CD4-positive, CD25-positive, alpha-beta regulatory T cell (primary cell): Measurements from ENCODE around the gene KCND1. TPM values are rescaled to one million over a fixed set of nuclear protein-coding genes. Genes with fewer than 3 reads are reported as not detected.

Source experiments
- ATAC-seq, 2 donors: fragments of 150-1000 bp; cut with Tn5 transposase; one replicate each; pipeline ENCODE4 v1.10.0; 2021; ENCODE audit warnings: low read depth in 2 of 2, moderate number of reproducible peaks in 2 of 2, moderate library complexity in 1 of 2
- DNase-seq, 3 donors: peaks; one replicate each; pipeline versions ENCODE4 v3.0.0 to v3.0.0-alpha.2; 2012 to 2022; ENCODE audit warnings: mixed read lengths in 1 of 3
- H3K27ac ChIP-seq: one replicate; pipeline ENCODE4 v1.7.0; 2013; ENCODE audit warnings: mild to moderate bottlenecking, low read length; ENCODE audit not compliant: insufficient read depth, poor library complexity, severe bottlenecking
- H3K27me3 ChIP-seq: one replicate; pipeline ENCODE4 v1.7.0; 2013; ENCODE audit warnings: low read length; ENCODE audit not compliant: control insufficient read depth, insufficient read depth
- H3K36me3 ChIP-seq: one replicate; pipeline ENCODE4 v1.7.0; 2013; ENCODE audit warnings: mild to moderate bottlenecking, low read length, moderate library complexity; ENCODE audit not compliant: control insufficient read depth, insufficient read depth
- H3K4me1 ChIP-seq: 2 replicates; pipeline ENCODE4 v1.7.0; 2013; ENCODE audit warnings: mild to moderate bottlenecking, low read length; ENCODE audit not compliant: insufficient read depth, control insufficient read depth, poor library complexity, severe bottlenecking
- H3K4me3 ChIP-seq: one replicate; pipeline ENCODE4 v1.7.0; 2013; ENCODE audit warnings: low read depth, mild to moderate bottlenecking, low read length, moderate library complexity
- H3K9me3 ChIP-seq, 2 experiments: 1 replicate in 1 of 2; 2 replicates in 1 of 2; pipeline ENCODE4 v1.7.0; 2013; ENCODE audit warnings: low read length in 2 of 2, mild to moderate bottlenecking in 1 of 2, moderate library complexity in 1 of 2; ENCODE audit not compliant: control insufficient read depth in 2 of 2
- H3K27ac Mint-ChIP-seq, 3 donors: one replicate each; pipeline ENCODE4 v1.8.0; 2020 to 2022; ENCODE audit warnings: mild to moderate bottlenecking in 3 of 3, mixed read lengths in 3 of 3, moderate library complexity in 2 of 3
- H3K27me3 Mint-ChIP-seq: one replicate; pipeline ENCODE4 v1.8.0; 2022; ENCODE audit warnings: mild to moderate bottlenecking, mixed read lengths
- H3K36me3 Mint-ChIP-seq: one replicate; pipeline ENCODE4 v1.8.0; 2020; ENCODE audit warnings: mixed read lengths
- H3K4me1 Mint-ChIP-seq, 4 donors: one replicate each; pipeline ENCODE4 v1.8.0; 2020 to 2022; ENCODE audit warnings: mixed read lengths in 4 of 4, mild to moderate bottlenecking in 1 of 4
- H3K4me3 Mint-ChIP-seq, 4 donors: one replicate each; pipeline ENCODE4 v1.8.0; 2020 to 2022; ENCODE audit warnings: mild to moderate bottlenecking in 4 of 4, mixed read lengths in 4 of 4, moderate library complexity in 3 of 4
- H3K9me3 Mint-ChIP-seq, 7 donors: one replicate each; pipeline ENCODE4 v1.8.0; 2020 to 2022; ENCODE audit warnings: mixed read lengths in 7 of 7, mild to moderate bottlenecking in 3 of 7, moderate library complexity in 2 of 7
- polyA plus RNA-seq, 4 donors: library from polyadenylated mRNA; unstranded; fragments of 300-500 nt; fragmentation: Illumina TruSeq; gene quantifications; one replicate each; pipeline ENCODE4 v1.2.3, GENCODE V29; 2021
- total RNA-seq: library from RNA; stranded (reverse); gene quantifications from one replicate; pipeline ENCODE4 v1.2.3, GENCODE V29; 2022

The KCND1 gene
- total and polyA plus RNA-seq, 5 donors from 2014 or later = 0.05 to 2.3 (median 0.09) TPM

DNA sequence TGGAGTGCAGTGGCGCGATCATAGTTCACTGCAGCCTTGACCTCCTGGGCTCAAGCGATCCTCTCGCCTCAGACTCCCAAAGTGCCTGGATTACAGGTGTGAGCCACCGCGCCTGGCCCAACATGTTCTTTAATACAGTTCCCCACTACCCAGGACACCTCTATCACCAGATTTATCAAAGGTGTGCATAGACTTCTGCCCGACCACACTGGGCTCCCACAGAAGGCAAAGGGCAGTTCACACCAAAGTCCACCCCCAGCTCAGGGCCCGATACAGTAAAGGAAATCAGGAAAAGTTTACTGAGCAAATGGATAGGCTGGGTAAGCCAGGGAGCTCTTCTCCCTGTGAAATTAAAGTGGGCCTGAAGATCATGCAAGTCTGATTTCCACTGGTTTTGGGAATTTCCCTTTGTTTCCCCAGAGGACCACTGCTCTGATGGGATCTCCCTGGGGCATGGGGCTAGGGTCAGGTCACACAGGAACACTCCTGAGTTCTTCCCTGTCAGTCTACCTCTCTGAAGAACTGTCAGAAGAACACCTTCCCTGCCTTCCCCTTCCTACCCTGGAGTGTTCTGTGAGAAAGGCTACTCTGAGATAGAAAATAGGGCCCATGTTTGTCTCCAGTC is 35.1 kb downstream of the KCND1 start:
- Histone ChIP-seq H3K36me3 (peaks cover 10% of the 10 kb centered on the region), H3K4me1 (peaks cover 81% of the 10 kb centered on the region), H3K4me3 (peak overlapping the region; percentile 41), H3K27me3 (no peaks in the 10 kb centered on the region), H3K9me3 (no peaks in the 10 kb centered on the region), H3K27ac (peak overlapping the region; percentile 99)
- H3K4me1 Mint-ChIP-seq = peaks cover 27 to 83% (median 53%) of the 10 kb centered on the region in 4 donors
- H3K9me3 Mint-ChIP-seq = no peaks in the 10 kb centered on the region
- H3K4me3 Mint-ChIP-seq = peak overlapping the region; percentile 80 to 93 (median 88)
- peak overlapping the region; percentile 96 to 98 (median 96) for H3K27ac Mint-ChIP-seq
- no peak for ATAC-seq
- H3K27me3 Mint-ChIP-seq = no peaks in the 10 kb centered on the region
- peaks cover 18% of the 10 kb centered on the region for H3K36me3 Mint-ChIP-seq
- DNase-seq = no peak

DNA sequence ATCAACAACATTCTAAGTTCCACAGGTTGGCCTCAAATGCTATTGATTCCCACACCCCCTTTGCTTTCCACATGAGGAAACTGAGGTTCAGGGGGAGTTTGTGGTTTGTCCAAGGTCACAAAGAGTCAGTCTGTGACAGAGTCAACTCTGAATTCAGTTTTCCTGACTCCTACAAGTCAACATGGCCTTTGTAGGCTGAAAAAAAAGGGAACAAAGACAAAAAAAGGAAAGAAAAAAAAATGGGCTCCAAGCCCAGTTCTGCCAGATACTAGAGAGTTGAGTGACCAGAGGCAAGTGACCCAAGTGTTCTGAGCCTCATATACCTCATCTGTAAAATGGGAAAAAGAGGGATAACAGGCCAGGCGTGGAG is 36.4 kb downstream of the KCND1 start:
- Histone ChIP-seq H3K27me3 (no peaks in the 10 kb centered on the region), H3K36me3 (peaks cover 14% of the 10 kb centered on the region), H3K27ac (peak overlapping the region; percentile 99), H3K4me1 (peaks cover 70% of the 10 kb centered on the region), H3K4me3 (no peak overlapping the region), H3K9me3 (no peaks in the 10 kb centered on the region)
- Mint-ChIP-seq H3K9me3 (no peaks in the 10 kb centered on the region), H3K4me1 (peaks cover 26 to 76% (median 54%) of the 10 kb centered on the region in 4 donors), H3K27ac (peak overlapping the region; percentile 83 to 98 (median 95)), H3K27me3 (no peaks in the 10 kb centered on the region), H3K36me3 (peaks cover 23% of the 10 kb centered on the region), H3K4me3 (peak overlapping the region in 3 of 4 donors; percentile 38 to 85 (median 73))
- DNase-seq (no peak), ATAC-seq (no peak)

DNA sequence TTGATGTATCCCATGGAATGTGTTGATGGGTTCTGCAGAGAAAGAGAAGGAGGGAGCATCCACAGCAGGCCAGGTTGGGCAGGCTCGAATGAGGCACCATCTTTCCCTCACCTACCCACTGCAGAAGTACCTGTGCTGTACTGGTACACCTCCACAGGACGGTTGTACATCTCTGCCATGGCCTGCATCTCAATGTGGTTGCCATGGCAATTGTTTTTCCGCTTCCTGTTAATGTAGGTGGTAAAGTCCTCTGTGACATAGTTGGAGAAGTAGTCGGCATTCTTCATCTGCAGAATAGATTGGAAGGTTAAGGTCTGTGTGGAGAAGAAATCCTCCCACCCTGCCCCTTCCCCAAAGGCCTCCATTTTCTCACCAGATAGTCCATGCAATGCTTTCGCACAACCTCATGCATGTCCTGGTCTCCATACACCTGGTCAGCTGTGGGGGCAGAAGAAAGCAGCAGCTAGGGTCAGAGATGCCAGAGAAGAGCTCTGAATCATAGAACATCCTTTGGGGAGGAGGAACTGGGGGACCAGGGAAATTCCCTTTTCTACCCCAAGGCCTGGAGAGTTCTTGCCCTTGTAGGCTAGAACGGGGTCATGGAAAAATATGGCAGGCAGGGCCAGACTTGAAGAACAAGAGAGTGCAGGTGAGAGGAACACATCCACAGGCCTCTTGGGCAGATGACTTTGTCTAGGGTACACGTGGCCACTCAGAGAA is 36.9 kb downstream of the KCND1 start:
- ATAC-seq (peak; percentile 19 to 29), DNase-seq (peak; percentile 46 to 76 (median 73))
- Histone ChIP-seq H3K9me3 (no peaks in the 10 kb centered on the region), H3K4me1 (peaks cover 64% of the 10 kb centered on the region), H3K4me3 (peak overlapping the region; percentile 40), H3K36me3 (peaks cover 16% of the 10 kb centered on the region), H3K27me3 (no peaks in the 10 kb centered on the region), H3K27ac (peak overlapping the region; percentile 99)
- Mint-ChIP-seq H3K27ac (peak overlapping the region; percentile 83 to 98 (median 95)), H3K4me3 (peak overlapping the region; percentile 69 to 85 (median 72)), H3K36me3 (peaks cover 26% of the 10 kb centered on the region), H3K9me3 (peaks cover 0 to under 1% (median 0%) of the 10 kb centered on the region in 7 donors), H3K27me3 (no peaks in the 10 kb centered on the region), H3K4me1 (peaks cover 29 to 73% (median 54%) of the 10 kb centered on the region in 4 donors)

DNA sequence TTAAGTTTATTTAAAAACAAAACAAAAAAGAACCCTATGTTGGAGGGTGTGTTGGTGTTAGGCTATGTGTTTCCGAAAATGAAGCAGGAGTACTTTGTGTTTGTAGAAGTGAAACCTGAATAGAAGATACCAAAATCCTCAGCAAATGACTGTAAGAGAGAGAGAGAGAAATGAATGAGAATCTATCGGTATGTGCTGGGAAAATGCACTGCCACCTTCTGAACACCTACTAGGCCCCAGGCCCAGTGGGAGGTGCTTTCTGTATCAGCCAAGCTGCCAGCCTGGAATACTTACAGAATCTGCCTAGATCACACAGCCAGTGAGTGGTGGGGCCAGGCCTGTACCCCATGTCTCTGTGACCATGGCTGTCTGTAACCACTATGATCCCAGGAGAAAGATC is 37.9 kb downstream of the KCND1 start:
- Histone ChIP-seq H3K27me3 (no peaks in the 10 kb centered on the region), H3K4me3 (no peak overlapping the region), H3K9me3 (no peaks in the 10 kb centered on the region), H3K27ac (peak overlapping the region; percentile 99), H3K4me1 (peaks cover 54% of the 10 kb centered on the region), H3K36me3 (peaks cover 16% of the 10 kb centered on the region)
- peaks cover 26% of the 10 kb centered on the region for H3K36me3 Mint-ChIP-seq
- DNase-seq (peak in 1 of 3 donors; percentile 13), ATAC-seq (no peak)
- H3K9me3 Mint-ChIP-seq = peaks cover 0 to 2% (median 0%) of the 10 kb centered on the region in 7 donors
- H3K27me3 Mint-ChIP-seq = no peaks in the 10 kb centered on the region
- peak overlapping the region; percentile 91 to 98 (median 95) for H3K27ac Mint-ChIP-seq
- H3K4me3 Mint-ChIP-seq = peak overlapping the region in 3 of 4 donors; percentile 19 to 85 (median 43)
- H3K4me1 Mint-ChIP-seq = peaks cover 26 to 63% (median 45%) of the 10 kb centered on the region in 4 donors

DNA sequence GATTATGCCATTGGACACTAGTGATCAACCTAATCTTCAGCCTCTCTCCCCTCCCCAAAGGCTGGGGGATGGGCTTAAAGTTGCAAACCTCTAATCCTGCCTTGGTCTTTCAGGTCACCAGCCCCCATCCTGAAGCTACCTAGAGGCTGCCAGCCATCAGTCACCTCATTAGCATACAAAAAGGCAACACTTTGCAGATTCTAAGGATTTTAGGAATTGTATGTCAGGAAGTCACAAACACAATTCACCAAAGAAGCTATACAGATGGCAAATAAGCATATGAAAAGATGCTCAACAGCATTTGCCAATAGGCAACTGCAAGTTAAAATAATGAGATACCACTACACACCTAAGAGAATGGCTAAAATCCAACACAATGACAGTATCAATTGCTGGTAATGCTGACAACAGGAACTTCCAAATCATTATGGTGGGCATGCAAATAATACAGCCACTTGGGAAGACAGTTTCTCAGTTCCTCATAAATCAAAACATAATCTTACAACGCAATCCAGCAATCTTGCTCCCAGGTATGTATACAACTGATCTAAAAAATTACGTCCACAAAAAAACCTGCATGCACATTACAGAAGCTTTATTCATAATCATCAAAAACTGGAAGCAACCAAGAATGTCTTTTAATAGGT is 43.8 kb downstream of the KCND1 start:
- H3K4me3 Mint-ChIP-seq = no peak overlapping the region
- H3K4me1 Mint-ChIP-seq = peaks cover 4 to 49% (median 16%) of the 10 kb centered on the region in 4 donors
- peaks cover 24% of the 10 kb centered on the region for H3K36me3 ChIP-seq
- no peak overlapping the region for H3K27ac ChIP-seq
- H3K4me3 ChIP-seq = no peak overlapping the region
- ATAC-seq (no peak), DNase-seq (no peak)
- H3K27ac Mint-ChIP-seq = peak overlapping the region in 2 of 3 donors; percentile 35 to 48
- H3K36me3 Mint-ChIP-seq = peaks cover 34% of the 10 kb centered on the region
- H3K27me3 ChIP-seq = no peaks in the 10 kb centered on the region
- no peaks in the 10 kb centered on the region for H3K27me3 Mint-ChIP-seq
- H3K9me3 Mint-ChIP-seq = peaks cover 0 to 2% (median 0%) of the 10 kb centered on the region in 7 donors
- no peaks in the 10 kb centered on the region for H3K9me3 ChIP-seq
- H3K4me1 ChIP-seq = peaks cover 23% of the 10 kb centered on the region

DNA sequence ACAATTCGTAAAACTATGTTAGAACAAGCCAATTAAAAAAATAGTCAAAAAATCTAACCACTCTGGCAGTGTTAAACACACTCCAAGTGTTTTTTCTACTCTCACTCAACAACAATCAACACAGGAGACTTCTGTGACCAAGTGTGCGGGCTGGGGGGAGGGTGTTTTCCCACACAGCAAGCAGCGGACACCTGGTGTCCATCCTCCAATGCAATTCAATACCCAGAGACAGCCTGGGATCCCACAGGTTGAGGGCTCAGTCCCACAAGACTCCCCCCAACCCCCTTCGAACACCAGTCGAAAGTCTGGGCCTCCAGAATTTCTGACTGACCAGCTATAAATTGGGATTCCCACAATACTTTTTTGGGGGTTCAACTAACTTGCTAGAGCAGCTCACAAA is 44.5 kb downstream of the KCND1 start:
- H3K27ac ChIP-seq = no peak overlapping the region
- Mint-ChIP-seq H3K27ac (no peak overlapping the region), H3K4me3 (no peak overlapping the region), H3K4me1 (peaks cover 4 to 53% (median 16%) of the 10 kb centered on the region in 4 donors), H3K9me3 (peaks cover 0 to 2% (median 0%) of the 10 kb centered on the region in 7 donors), H3K36me3 (peaks cover 34% of the 10 kb centered on the region), H3K27me3 (no peaks in the 10 kb centered on the region)
- H3K36me3 ChIP-seq = peaks cover 24% of the 10 kb centered on the region
- ATAC-seq (no peak), DNase-seq (no peak)
- H3K4me3 ChIP-seq = no peak overlapping the region
- no peaks in the 10 kb centered on the region for H3K9me3 ChIP-seq
- H3K27me3 ChIP-seq = no peaks in the 10 kb centered on the region
- H3K4me1 ChIP-seq = peaks cover 28% of the 10 kb centered on the region

DNA sequence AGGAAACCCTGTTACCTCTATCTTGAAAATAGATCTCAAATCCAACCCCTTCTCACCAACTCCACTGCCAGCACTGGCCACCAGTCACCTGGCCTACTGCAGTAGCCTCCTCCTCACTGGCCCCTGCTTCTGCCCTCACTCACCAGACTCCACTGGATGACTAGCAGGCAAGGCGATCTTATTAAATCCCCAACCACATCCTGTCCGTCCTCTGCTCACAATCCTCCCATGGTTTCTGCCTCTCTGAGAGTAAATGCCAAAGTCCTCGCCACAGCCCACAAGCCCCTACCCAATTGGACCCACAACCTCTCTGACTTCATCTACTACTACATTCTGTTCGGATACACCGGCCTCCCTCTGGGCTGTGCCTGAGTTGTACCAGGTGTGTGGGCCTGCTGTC is 47.4 kb downstream of the KCND1 start:
- ATAC-seq = no peak
- Mint-ChIP-seq H3K9me3 (no peaks in the 10 kb centered on the region), H3K27me3 (no peaks in the 10 kb centered on the region), H3K27ac (peak overlapping the region; percentile 84 to 99 (median 87)), H3K36me3 (peaks cover 26% of the 10 kb centered on the region), H3K4me1 (peaks cover 10 to 75% (median 19%) of the 10 kb centered on the region in 4 donors), H3K4me3 (peak overlapping the region; percentile 34 to 78 (median 49))
- no peak overlapping the region for H3K4me3 ChIP-seq
- H3K36me3 ChIP-seq = peaks cover 18% of the 10 kb centered on the region
- DNase-seq = peak in 1 of 3 donors; percentile 27
- no peaks in the 10 kb centered on the region for H3K9me3 ChIP-seq
- H3K27ac ChIP-seq = no peak overlapping the region
- peaks cover 56% of the 10 kb centered on the region for H3K4me1 ChIP-seq
- H3K27me3 ChIP-seq = no peaks in the 10 kb centered on the region
